ENCODE results near the gene SERPINF2.
"Not testable (repeated sequence)": the region's sequence is repeated elsewhere in the genome, so short reads cannot be mapped to it uniquely, and the experiment has no call there.

Gene SERPINF2

GRCh38 chr17:1736348-1737281 is 6.1 kb upstream of the SERPINF2 start:
- DNase-seq: no peak

- DNase-seq: no peak
Observed at GRCh38 chr17:1737531-1738291, 5.0 kb upstream of the SERPINF2 start.

GRCh38 chr17:1741899-1742298 is 772 bp upstream of the SERPINF2 start:
- not testable (repeated sequence) for DNase-seq

GRCh38 chr17:1743088-1743439 is 393 bp downstream of the SERPINF2 start:
- DNase-seq: no peak

- no peak for DNase-seq
Observed at GRCh38 chr17:1744551-1745512, 2.2 kb downstream of the SERPINF2 start.

GRCh38 chr17:1745513-1746020 is 2.9 kb downstream of the SERPINF2 start:
- DNase-seq: no peak

- no peak for DNase-seq
Observed at GRCh38 chr17:1746975-1747543, 4.4 kb downstream of the SERPINF2 start.

GRCh38 chr17:1750628-1751027 is 8.0 kb downstream of the SERPINF2 start:
- DNase-seq: no peak

- no peak for DNase-seq
Observed at GRCh38 chr17:1752425-1753262, 10.0 kb downstream of the SERPINF2 start.

GRCh38 chr17:1753767-1754429 is 11.2 kb downstream of the SERPINF2 start:
- DNase-seq: no peak

- DNase-seq: no peak
Observed at GRCh38 chr17:1754430-1755112, 11.9 kb downstream of the SERPINF2 start.

- no peak for DNase-seq
Observed at GRCh38 chr17:1755252-1755826, 12.7 kb downstream of the SERPINF2 start.

GRCh38 chr17:1755827-1756262 is 13.2 kb downstream of the SERPINF2 start:
- DNase-seq: no peak

- no peak for DNase-seq
Observed at GRCh38 chr17:1758807-1759206, 16.1 kb downstream of the SERPINF2 start.

- no peak for DNase-seq
Observed at GRCh38 chr17:1759529-1759928, 16.9 kb downstream of the SERPINF2 start.

- no peak for DNase-seq
Observed at GRCh38 chr17:1762233-1762900, 19.7 kb downstream of the SERPINF2 start.

GRCh38 chr17:1762901-1763898 is 20.5 kb downstream of the SERPINF2 start:
- DNase-seq: no peak

GRCh38 chr17:1764284-1764683 is 21.6 kb downstream of the SERPINF2 start:
- no peak for DNase-seq

Measured in KG1 (cell line).